OCI-LY7 (cell line): ENCODE results near the gene NBPF9. TPM values are rescaled to one million over a fixed set of nuclear protein-coding genes. Genes with fewer than 3 reads are reported as not detected.
A peak's percentile ranks its signal among the peaks of the same experiment; 100 is the strongest.
"Not testable (repeated sequence)": the region's sequence is repeated elsewhere in the genome, so short reads cannot be mapped to it uniquely, and the experiment has no call there.

Experiments
- BruUV-seq: library from RNA; stranded (reverse); fragments of 400-500 nt; replicated peaks from 2 replicates; lab custom pipeline; 2021; lab: Mats Ljungman, UMichigan
- CTCF ChIA-PET: fragments of 300-600 bp; sonication (Branson Sonifier 250); formaldehyde crosslinking; loops from one replicate; lab custom pipeline; 2022; ENCODE audit warnings: antibody characterized with exemption; ENCODE audit not compliant: unreplicated experiment; lab: Charles Lee
- POLR2A ChIA-PET: fragments of 300-600 bp; sonication (Branson Sonifier 250); formaldehyde crosslinking; loops from one replicate; lab custom pipeline; 2022; ENCODE audit warnings: antibody characterized with exemption; lab: Charles Lee
- DNase-seq: peaks from one replicate; pipeline ENCODE4 v3.0.0-alpha.2; 2015; ENCODE audit warnings: low spot score
- H2AFZ ChIP-seq: fragments of 200-600 bp; sonication (generic), shearing (Covaris generic); 2 replicates; pipeline ENCODE4 v1.6.1; 2014; ENCODE audit warnings: mild to moderate bottlenecking, antibody characterized with exemption, low read length, moderate library complexity
- H3K27ac ChIP-seq: fragments of 200-600 bp; sonication (generic); 2 replicates; pipeline ENCODE4 v1.5.1; 2014; ENCODE audit warnings: mixed run types, low read depth, mild to moderate bottlenecking, moderate library complexity, low read length, inconsistent platforms; ENCODE audit not compliant: poor library complexity, severe bottlenecking
- H3K36me3 ChIP-seq: fragments of 200-600 bp; sonication (generic); 2 replicates; pipeline ENCODE4 v1.6.1; 2014; ENCODE audit warnings: mild to moderate bottlenecking, antibody characterized with exemption, low read length, moderate library complexity, mixed read lengths; ENCODE audit not compliant: insufficient read depth
- H3K4me1 ChIP-seq: fragments of 200-600 bp; sonication (generic); 2 replicates; pipeline ENCODE4 v1.5.1; 2014; ENCODE audit warnings: mild to moderate bottlenecking, low read length; ENCODE audit not compliant: insufficient read depth, poor library complexity, severe bottlenecking
- H3K4me2 ChIP-seq: fragments of 200-600 bp; sonication (generic); 2 replicates; pipeline ENCODE4 v1.6.1; 2014; ENCODE audit warnings: mild to moderate bottlenecking, low read length
- H3K4me3 ChIP-seq: fragments of 200-600 bp; sonication (generic); 2 replicates; pipeline ENCODE4 v1.5.1; 2014; ENCODE audit warnings: mild to moderate bottlenecking, low read depth, low read length; ENCODE audit not compliant: poor library complexity, severe bottlenecking
- H3K79me2 ChIP-seq: fragments of 200-600 bp; sonication (generic); 2 replicates; pipeline ENCODE4 v1.6.1; 2016; ENCODE audit warnings: low read depth, mild to moderate bottlenecking, low read length, moderate library complexity, mixed read lengths; ENCODE audit not compliant: insufficient read depth
- H3K9me2 ChIP-seq: fragments of 200-600 bp; sonication (generic); 2 replicates; pipeline ENCODE4 v1.6.1; 2016; ENCODE audit warnings: mild to moderate bottlenecking, low read length, mixed read lengths; ENCODE audit not compliant: insufficient read depth
- H3K9me3 ChIP-seq: fragments of 200-600 bp; sonication (generic); 2 replicates; pipeline ENCODE4 v1.6.1; 2014; ENCODE audit warnings: mild to moderate bottlenecking, mixed run types, low read length, mixed read lengths
- H4K20me1 ChIP-seq: fragments of 200-600 bp; sonication (generic); 2 replicates; pipeline ENCODE4 v1.6.1; 2014; ENCODE audit warnings: mild to moderate bottlenecking, antibody characterized with exemption, low read length, moderate library complexity, mixed read lengths; ENCODE audit not compliant: insufficient read depth
- CTCF ChIP-seq: fragments of 200-600 bp; sonication (generic); conservative IDR thresholded peaks from 2 replicates; pipeline ENCODE4 v1.5.1; 2014; ENCODE audit warnings: mild to moderate bottlenecking, antibody characterized with exemption, low read length, moderate library complexity, mixed read lengths
- intact Hi-C: fragments of 100-400 bp; cut with micrococcal nuclease; formaldehyde crosslinking; loops from one replicate; pipeline ENCODE4 v1.10.0; 2022; ENCODE audit not compliant: unreplicated experiment
- total RNA-seq, 2 experiments: library from RNA; depleted of rRNA in 1 of 2; stranded (reverse); fragments of >200 nt in 1 of 2; shearing (Covaris generic) in 1 of 2; gene quantifications; 2 replicates each; pipeline ENCODE4 v1.2.3, GENCODE V29; 2014 to 2022

Gene NBPF9
- total RNA-seq, 2 experiments from 2014 or later = 24.3 to 33.8 TPM

DNA sequence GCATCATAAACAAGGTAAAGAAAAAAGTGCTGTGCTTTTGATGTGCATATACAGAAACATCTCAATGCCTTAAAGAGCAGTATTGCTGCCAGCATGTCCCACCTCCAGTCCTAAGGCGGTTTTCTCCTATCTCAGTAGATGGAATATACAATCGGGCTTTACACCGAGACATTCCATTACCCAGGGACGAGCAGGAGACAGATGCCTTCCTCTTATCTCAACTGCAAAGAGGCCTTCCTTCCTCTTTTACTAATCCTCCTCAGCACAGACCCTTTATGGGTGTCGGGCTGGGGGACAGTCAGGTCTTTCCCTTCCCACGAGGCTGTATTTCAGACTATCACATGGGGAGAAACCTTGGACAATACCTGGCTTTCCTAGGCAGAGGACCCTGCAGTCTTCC is 10.2 kb downstream of the NBPF9 start:
- H3K27ac ChIP-seq, H3K9me2 ChIP-seq, H3K4me2 ChIP-seq, H3K4me1 ChIP-seq, BruUV-seq, H3K36me3 ChIP-seq, H4K20me1 ChIP-seq, POLR2A ChIA-PET, H3K9me3 ChIP-seq, CTCF ChIA-PET, H3K4me3 ChIP-seq, intact Hi-C loops, DNase-seq, H3K79me2 ChIP-seq, H2AFZ ChIP-seq: not testable (repeated sequence)

GRCh38 chr1:149075505-149076127 is 27.7 kb downstream of the NBPF9 start:
- H3K36me3 ChIP-seq, H3K4me2 ChIP-seq, H3K79me2 ChIP-seq, DNase-seq, H3K27ac ChIP-seq, BruUV-seq, H2AFZ ChIP-seq, H3K9me2 ChIP-seq, H3K4me1 ChIP-seq, intact Hi-C loops, POLR2A ChIA-PET, H3K9me3 ChIP-seq, H3K4me3 ChIP-seq, CTCF ChIA-PET, H4K20me1 ChIP-seq: not testable (repeated sequence)
- 0 out of 2 replicates have a peak, but pooled peaks have one; percentile 27 for TF ChIP-seq CTCF

DNA sequence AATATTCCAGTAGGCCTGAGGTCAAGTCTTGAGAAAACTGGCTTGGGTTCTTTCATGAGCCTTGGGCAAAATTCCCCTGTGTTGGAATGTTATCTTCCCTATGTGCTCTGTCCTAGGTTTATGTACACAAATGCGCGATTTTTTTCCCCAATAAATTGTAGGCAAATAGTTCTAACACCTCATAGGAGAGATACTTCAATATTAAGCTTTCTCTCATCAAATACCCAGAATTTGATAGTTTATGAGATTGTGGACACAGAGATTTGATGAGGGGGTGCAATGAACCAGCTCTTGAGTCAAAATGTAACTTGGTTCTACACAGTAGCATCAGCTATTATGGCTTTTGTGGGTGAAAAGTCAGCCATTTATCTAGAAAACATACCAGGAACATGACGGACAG is 38.7 kb downstream of the NBPF9 start:
- H4K20me1 ChIP-seq, H3K27ac ChIP-seq, H3K4me1 ChIP-seq, H3K36me3 ChIP-seq, H3K4me2 ChIP-seq, H3K9me2 ChIP-seq, intact Hi-C loops, H3K79me2 ChIP-seq, H3K4me3 ChIP-seq, H2AFZ ChIP-seq, DNase-seq, POLR2A ChIA-PET, H3K9me3 ChIP-seq, CTCF ChIA-PET: not testable (repeated sequence)
- TSS peak; percentile 35 for BruUV-seq

- H2AFZ ChIP-seq, H4K20me1 ChIP-seq, intact Hi-C loops, CTCF ChIA-PET, H3K4me1 ChIP-seq, H3K36me3 ChIP-seq, H3K27ac ChIP-seq, H3K4me3 ChIP-seq, POLR2A ChIA-PET, H3K79me2 ChIP-seq, DNase-seq, H3K4me2 ChIP-seq, H3K9me3 ChIP-seq, H3K9me2 ChIP-seq, BruUV-seq: not testable (repeated sequence)
Measured at GRCh38 chr1:149043056-149043455, 60.3 kb downstream of the NBPF9 start.

DNA sequence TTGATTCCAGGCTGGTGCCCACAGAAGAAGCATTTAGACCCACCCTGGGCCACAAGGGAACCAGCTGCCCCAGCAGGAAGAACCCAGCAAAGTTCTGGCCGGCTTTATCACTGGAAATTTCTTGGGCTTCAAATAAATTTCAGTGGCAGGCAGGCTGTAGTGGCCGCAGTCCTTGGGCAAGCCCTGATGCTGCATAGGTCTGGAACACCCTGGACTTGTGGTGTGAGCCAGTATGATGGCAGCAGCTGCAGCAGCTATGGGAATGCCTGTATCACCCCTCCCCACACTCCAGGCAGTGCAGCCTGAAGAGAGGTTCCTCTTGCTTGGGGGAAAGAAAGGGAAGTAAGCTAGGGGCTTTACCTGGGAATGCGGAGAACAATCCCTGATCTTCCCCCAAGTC is 69.4 kb downstream of the NBPF9 start:
- H3K4me1 ChIP-seq, H3K9me3 ChIP-seq, H3K9me2 ChIP-seq, H3K27ac ChIP-seq, H3K79me2 ChIP-seq, H3K4me2 ChIP-seq, intact Hi-C loops, H3K4me3 ChIP-seq, DNase-seq, BruUV-seq, H4K20me1 ChIP-seq, H3K36me3 ChIP-seq, H2AFZ ChIP-seq, CTCF ChIA-PET, POLR2A ChIA-PET: not testable (repeated sequence)

DNA sequence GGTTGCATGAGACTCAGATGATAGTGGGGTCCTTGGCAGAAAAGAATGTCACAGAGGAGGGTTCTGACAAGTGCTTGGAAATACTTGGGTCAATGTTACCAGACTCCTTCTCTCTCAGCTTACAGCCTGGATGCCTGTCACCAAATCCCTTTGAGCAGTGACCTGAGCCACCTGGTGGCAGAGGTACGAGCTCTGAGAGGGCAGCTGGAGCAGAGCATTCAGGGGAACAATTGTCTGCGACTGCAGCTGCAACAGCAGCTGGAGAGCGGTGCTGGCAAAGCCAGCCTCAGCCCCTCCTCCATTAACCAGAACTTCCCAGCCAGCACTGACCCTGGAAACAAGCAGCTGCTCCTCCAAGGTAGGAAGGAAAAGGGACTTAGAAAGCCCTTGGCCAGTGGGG is 79.0 kb downstream of the NBPF9 start:
- H3K9me3 ChIP-seq, H3K4me2 ChIP-seq, H3K27ac ChIP-seq, H2AFZ ChIP-seq, H3K4me3 ChIP-seq, H3K9me2 ChIP-seq, DNase-seq, H3K4me1 ChIP-seq, intact Hi-C loops, CTCF ChIA-PET, H3K79me2 ChIP-seq, H4K20me1 ChIP-seq, BruUV-seq, H3K36me3 ChIP-seq, POLR2A ChIA-PET: not testable (repeated sequence)
